Testis (tissue), 3 donors: ENCODE data around the gene NR6A1. TPM values are rescaled to one million over a fixed set of nuclear protein-coding genes. Genes with fewer than 3 reads are reported as not detected.
A peak's percentile ranks its signal among the peaks of the same experiment; 100 is the strongest.
"Not testable (repeated sequence)": the region's sequence is repeated elsewhere in the genome, so short reads cannot be mapped to it uniquely, and the experiment has no call there.

Experiments used
- DNase-seq: peaks from one replicate; pipeline ENCODE4 v3.0.0-alpha.2; 2019
- H3K27ac ChIP-seq, 2 donors: fragments of 200-600 bp; sonication (generic); one replicate each; pipeline ENCODE4 v1.5.1; 2019
- H3K27me3 ChIP-seq: fragments of 200-600 bp; sonication (generic); one replicate; pipeline ENCODE4 v1.5.1; 2019
- H3K36me3 ChIP-seq: fragments of 200-600 bp; sonication (generic); one replicate; pipeline ENCODE4 v1.5.1; 2017; ENCODE audit warnings: low read depth; ENCODE audit errors: missing control alignments
- H3K4me1 ChIP-seq: fragments of 200-600 bp; sonication (generic); one replicate; pipeline ENCODE4 v1.5.1; 2019
- H3K4me3 ChIP-seq, 2 donors: fragments of 200-600 bp; sonication (generic); one replicate each; pipeline ENCODE4 v1.5.1; 2017 to 2019
- H3K9me3 ChIP-seq: fragments of 200-600 bp; sonication (generic); one replicate; pipeline ENCODE4 v1.5.1; 2017
- CTCF ChIP-seq, 3 experiments: fragments of 450-650 bp in 2 of 3; fragments of 200-600 bp in 1 of 3; sonication (generic) in 1 of 3; IDR thresholded peaks; one replicate each; pipeline ENCODE4 v1.5.1; 2016 to 2019; ENCODE audit warnings: antibody characterized with exemption in 3 of 3, mild to moderate bottlenecking in 2 of 3, moderate library complexity in 1 of 3
- POLR2A ChIP-seq: fragments of 450-650 bp; IDR thresholded peaks from one replicate; pipeline ENCODE4 v1.6.1; 2017; ENCODE audit warnings: antibody characterized with exemption, mild to moderate bottlenecking, moderate library complexity
- WGBS, 2 donors: methylation state at CpG; one replicate each; pipeline ENCODE4 v1.1.5; 2018; 5-methylcytosine and 5-hydroxymethylcytosine counted together
- intact Hi-C: fragments of 100-400 bp; cut with DNase I; formaldehyde crosslinking; loops from one replicate; pipeline ENCODE4 v1.15.1; 2023; ENCODE audit warnings: low total_unique reads
- polyA plus RNA-seq: library from polyadenylated mRNA; stranded (reverse); fragments of 350-450 nt; fragmentation: Illumina TruSeq; extraction: RNeasy Lipid Tissue Mini Kit (QIAGEN cat#74804); gene quantifications from one replicate; pipeline ENCODE4 v1.2.3, GENCODE V29; 2014; ENCODE audit warnings: low read depth, low replicate concordance; ENCODE audit not compliant: insufficient read depth
- total RNA-seq, 2 donors: library from RNA; depleted of rRNA; stranded (reverse); fragments of >200 nt; gene quantifications; one replicate each; pipeline ENCODE4 v1.2.3, GENCODE V29; 2016

Gene NR6A1
- total and polyA plus RNA-seq, 3 donors from 2014 or later: 54.6 to 100 (median 92.1) TPM

- Histone ChIP-seq H3K4me3 (no peak overlapping the region), H3K9me3 (no peaks in the 10 kb centered on the region), H3K27ac (no peak overlapping the region), H3K36me3 (no peaks in the 10 kb centered on the region), H3K27me3 (no peaks in the 10 kb centered on the region), H3K4me1 (peaks cover 5% of the 10 kb centered on the region)
- WGBS, 2 donors: 42 to 47% methylated on average over 15 of the region's 15 CpGs
- peak; percentile 92 for DNase-seq
- intact Hi-C loops: loop anchor here (10.0 kb wide), 1 partner anchor 370 kb away; the partner anchor contains the start of gene SCAI
- TF ChIP-seq CTCF (IDR thresholded peaks at IDR 0.05) (peak; percentile 84 to 88 (median 85)), POLR2A (no peak)
Observed at GRCh38 chr9:124774129-124774978, 3.2 kb upstream of the NR6A1 start.

GRCh38 chr9:124773473-124774128 is 2.5 kb upstream of the NR6A1 start:
- intact Hi-C loops: loop anchor here (2.0 to 10.0 kb wide), 2 partner anchors 79 to 371 kb away; partner anchors contain the start of genes SCAI and WDR38
- no peak overlapping the region for H3K4me3 ChIP-seq
- no peak overlapping the region for H3K27ac ChIP-seq
- no peaks in the 10 kb centered on the region for H3K36me3 ChIP-seq
- TF ChIP-seq CTCF (IDR thresholded peaks at IDR 0.05) (no peak), POLR2A (no peak)
- WGBS, 2 donors: 70 to 74% methylated on average over 1 of the region's 1 CpG
- H3K9me3 ChIP-seq: no peaks in the 10 kb centered on the region
- peaks cover 5% of the 10 kb centered on the region for H3K4me1 ChIP-seq
- H3K27me3 ChIP-seq: no peaks in the 10 kb centered on the region
- DNase-seq: no peak

- H3K9me3 ChIP-seq, H3K27me3 ChIP-seq, H3K4me3 ChIP-seq, H3K4me1 ChIP-seq, H3K27ac ChIP-seq, DNase-seq, H3K36me3 ChIP-seq: not testable (repeated sequence)
- WGBS, 2 donors: 81 to 86% methylated on average over 15 of the region's 15 CpGs
- intact Hi-C loops: loop anchor here (2.0 to 10.0 kb wide), 2 partner anchors 80 to 372 kb away; partner anchors contain the start of genes SCAI and WDR38
Observed at GRCh38 chr9:124772877-124773276, 1.8 kb upstream of the NR6A1 start.

GRCh38 chr9:124771867-124772679 is 962 bp upstream of the NR6A1 start:
- TF ChIP-seq CTCF (IDR thresholded peaks at IDR 0.05): peak; percentile 96 to 97 (median 97)
- TF ChIP-seq POLR2A: no peak
- Histone ChIP-seq H3K27me3 (no peaks in the 10 kb centered on the region), H3K4me1 (peaks cover 15% of the 10 kb centered on the region), H3K27ac (peak overlapping the region; percentile 45 to 88), H3K4me3 (peak overlapping the region; percentile 88 to 97), H3K36me3 (no peaks in the 10 kb centered on the region), H3K9me3 (no peaks in the 10 kb centered on the region)
- WGBS, 2 donors: 15 to 24% methylated on average over 24 to 39 of the region's 39 CpGs
- peak; percentile 81 for DNase-seq
- intact Hi-C loops: loop anchor here (2.0 to 10.0 kb wide), 2 partner anchors 81 to 373 kb away; partner anchors contain the start of genes SCAI and WDR38
